Inflammatory macrophage treated with lipopolysaccharide for 4 hours (primary cell): Measurements from ENCODE around the gene TNS3.

Experiments
- DNase-seq: peaks from one replicate; pipeline ENCODE4 v3.0.0-alpha.2; 2020

TNS3 gene

DNA sequence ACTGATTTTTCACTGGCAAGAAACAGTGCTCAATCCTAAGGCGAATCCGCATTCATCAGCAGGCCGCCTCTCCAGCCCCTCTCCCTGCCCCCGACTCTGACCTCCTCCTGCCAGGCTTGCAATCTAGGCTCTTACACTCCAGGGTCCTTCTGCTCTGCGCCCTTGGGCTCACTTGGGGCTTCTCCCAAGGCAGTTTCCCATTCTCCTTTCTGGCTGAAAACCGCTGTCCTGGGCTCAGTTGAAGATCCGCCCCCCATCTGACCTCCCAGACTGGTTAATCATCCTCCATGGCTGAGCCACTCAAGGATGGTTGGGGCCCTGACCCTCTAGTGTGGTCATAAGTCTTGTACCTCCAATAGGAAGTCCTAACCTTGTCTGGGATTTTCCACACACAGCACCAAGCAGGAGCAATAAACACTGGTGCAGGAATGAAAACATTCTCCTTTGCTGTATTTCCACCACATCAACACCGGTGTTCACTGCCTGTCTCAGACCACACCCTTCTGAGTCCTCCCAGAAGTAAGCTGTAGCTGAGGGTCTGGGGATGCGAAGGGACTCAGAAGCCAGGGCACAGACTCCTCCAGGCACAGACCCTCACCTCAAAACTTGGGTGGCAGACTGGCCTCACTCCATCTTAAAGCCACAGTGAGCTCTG is 42.4 kb downstream of the TNS3 start:
- DNase-seq = peak; percentile 18

DNA sequence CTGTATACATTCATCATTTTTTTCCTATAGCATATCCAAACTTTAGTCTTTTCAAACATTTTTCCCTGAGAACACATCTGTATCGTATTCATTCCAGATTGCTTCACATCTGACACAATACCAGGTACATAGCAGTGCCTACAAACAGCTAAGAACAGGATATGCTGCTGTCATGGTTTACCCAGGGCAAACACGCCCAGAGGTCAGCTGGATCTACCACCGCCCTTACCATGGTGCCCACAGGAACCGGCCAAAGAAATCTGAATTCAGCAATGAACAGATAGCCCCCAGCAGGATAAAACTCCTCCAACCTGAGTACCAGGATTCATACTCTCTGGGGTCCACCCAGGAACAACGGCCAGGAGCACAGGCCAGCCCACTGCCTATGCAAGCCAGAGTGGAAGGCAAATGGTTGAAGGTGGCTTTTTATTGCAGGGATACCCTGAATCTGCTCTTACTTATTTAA is 43.0 kb downstream of the TNS3 start:
- no peak for DNase-seq

DNA sequence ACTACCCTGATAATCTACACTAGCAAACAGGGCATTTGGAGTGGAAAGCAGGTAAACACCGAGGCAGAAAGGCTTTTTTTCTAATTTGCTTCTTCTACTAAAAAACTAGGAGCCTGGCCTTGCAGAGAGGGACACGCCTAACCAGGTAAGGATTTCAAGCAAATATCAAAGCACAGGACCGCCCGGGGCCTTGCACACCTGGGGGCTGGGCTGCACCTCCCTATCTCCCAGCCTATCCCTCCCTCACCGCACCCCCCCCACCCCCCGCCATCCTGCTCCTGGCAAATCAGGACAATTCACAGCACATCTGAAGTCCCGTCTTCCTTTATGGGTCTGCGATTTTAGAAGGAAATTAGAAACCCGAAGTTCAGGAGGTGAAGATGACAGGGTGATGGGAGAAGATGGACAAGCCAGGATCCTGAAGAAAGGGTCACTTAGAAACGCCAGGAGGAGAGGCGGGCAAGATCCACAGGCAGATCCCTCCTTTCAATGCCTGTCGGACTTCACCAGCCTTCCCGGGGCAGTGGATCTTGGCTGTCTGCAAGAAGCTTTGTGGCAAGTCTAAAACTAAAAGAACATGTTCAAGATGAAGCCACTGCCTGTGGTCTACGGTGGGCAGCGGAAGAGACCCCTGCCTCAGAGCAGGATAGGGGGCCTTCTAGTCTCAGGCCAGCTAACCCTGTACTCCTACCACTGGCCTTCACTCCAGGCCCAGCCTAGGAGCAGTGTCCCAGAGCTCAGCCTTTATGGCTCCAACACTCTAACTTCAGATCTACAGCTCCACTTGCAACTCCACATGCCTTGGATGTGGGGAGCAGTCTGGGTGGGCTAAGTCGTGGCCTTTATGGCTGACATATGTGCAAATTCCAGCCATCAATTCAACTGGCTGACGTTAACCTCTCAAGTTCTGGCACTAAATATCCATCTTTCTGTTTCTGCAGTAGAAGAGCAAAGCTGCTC is 43.9 kb downstream of the TNS3 start:
- no peak for DNase-seq

DNA sequence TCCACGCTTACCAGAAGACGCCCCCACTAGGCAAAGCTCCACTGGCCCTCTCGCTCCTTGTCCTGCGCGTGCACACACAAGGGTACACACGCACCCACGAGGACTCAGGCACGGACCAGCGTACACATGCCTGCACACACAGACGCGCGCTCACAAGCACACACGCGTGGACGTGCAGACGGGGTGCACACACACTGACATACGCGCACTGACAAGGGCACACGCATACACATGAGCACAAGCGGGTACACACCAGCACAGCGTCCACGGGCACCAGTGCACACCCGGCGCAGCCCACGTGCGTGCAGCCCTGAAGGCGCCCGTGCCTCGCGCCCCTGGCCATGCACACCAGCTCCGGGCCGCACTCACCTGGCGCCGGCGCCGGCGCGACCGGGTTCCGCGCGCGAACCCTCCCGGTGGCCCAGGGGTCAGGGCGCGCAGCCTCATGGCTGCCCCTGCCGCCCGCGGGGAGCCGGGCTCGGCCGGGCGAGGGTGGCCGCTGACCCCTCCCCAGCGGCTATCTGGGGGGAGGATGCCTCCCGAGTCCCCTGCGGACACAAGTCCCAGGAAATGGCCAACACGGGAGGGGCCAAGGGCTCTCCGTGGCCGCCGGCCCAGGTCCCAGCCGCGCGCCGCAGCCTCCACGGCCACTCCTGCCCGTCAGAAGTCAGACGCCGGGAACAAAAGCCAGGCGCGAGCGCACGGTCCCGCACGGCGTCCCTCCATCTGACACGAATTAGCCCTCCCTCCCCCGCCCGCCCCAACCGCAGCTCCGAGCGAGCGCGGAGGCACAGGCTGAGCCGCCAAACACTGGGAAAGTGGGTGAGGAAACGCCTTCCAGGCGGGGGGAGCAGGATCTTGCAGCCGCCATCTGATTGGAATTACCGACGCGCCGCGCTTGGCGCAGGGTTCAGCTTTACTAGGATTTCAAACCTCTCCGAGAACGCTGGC is 45.0 kb downstream of the TNS3 start:
- peak; percentile 19 for DNase-seq

DNA sequence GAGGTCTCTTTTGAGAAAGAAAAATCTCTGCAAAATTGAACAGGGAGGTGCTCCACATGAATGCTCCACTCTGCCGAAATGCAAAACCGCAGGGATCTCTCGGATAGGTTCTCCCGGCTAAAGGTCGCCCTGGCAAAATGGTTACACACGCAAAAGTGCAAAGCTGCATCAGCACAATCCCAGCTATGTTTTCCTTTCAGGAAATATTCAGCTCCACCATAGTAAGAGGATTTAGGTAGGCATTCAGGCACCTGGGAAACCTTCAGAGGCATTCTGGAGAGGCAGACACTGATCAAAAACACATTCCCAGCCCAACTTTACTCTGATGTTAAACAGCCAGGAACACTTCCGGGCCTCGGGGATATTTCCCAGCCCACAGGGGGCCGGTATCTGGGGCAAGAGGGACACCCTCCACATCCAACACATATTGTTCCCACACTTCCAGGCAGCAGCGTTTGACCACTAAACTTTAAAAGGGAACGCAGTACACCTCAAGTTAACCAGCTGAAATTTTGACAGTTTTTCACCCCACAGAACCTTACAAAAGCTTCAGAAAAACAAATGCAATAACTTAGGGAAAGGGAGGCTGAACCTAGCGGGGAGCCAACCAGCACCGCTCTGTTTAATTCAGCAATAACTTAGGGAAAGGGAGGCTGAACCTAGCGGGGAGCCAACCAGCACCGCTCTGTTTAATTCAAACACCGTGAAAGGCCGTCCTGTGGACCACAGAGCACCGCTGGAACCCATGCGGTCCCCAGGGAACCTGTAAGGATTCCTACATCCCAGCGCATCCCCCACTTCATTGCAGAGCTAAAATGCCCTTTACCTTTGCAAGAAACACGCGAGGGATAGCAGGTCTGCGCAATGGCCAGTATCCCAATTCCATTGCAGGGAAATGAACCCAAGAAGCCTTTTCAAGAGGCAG is 45.9 kb downstream of the TNS3 start:
- no peak for DNase-seq

DNA sequence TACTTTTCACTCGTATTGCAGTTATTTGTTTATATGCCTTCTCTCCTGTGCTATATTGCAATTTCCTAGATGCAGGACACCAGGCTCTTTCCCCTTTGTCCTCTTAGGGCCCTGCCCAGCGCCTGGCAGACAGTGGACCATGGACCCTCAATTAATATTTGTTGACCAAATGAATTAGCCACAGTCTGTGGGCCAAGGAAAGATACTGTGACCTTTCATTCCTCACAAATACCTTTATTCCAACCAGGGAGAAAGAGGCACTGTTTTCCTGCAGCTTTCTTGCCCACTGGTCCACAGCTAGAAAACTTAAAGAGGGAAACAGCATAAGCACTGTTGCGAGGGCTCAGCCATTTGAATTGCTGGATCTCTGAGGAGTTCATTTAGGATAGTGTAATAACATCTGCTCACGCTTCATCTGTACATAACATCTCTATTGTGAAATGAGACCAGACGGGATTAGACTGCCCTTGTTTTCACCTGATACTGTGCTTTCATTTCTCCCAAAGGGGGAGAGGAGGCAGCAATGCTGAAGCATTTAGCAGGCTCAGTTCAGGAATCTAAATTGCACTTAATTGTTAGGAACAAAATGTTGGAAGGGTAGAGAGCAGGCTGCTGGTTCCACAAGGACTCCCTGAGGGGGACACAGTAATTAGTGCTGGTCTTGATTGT is 46.7 kb downstream of the TNS3 start:
- no peak for DNase-seq

DNA sequence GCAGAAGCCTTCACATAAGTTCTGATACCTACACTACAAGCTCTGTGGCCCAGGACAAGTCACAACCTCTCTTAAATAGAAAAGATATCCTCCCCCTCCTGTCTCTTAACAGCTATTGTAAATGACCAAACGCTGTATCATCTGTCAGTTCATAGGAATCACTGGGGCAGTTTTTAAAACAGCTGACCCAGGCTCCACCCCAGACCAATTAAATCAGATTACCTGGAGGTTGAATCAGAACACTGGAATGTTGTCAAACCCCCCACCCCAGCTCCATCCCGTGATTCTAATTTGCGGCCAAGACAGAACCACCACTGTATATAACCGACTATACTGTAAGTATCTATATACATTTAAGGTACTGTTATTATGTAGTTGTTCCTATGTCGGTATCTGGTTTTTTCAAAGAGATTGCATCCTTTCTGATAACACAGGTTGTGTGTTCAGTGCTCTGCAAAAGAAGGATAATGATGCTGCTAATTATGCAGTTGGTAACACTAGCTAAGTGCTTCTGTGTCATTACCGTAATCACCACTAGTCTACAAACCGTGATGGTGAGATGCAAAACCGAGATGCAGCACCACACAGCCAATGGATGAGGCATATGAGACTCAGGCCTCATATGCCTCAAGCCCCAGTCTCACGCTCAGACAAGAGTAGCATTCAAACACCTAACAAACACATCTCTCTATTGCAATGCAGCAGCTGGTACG is 47.4 kb downstream of the TNS3 start:
- no peak for DNase-seq

DNA sequence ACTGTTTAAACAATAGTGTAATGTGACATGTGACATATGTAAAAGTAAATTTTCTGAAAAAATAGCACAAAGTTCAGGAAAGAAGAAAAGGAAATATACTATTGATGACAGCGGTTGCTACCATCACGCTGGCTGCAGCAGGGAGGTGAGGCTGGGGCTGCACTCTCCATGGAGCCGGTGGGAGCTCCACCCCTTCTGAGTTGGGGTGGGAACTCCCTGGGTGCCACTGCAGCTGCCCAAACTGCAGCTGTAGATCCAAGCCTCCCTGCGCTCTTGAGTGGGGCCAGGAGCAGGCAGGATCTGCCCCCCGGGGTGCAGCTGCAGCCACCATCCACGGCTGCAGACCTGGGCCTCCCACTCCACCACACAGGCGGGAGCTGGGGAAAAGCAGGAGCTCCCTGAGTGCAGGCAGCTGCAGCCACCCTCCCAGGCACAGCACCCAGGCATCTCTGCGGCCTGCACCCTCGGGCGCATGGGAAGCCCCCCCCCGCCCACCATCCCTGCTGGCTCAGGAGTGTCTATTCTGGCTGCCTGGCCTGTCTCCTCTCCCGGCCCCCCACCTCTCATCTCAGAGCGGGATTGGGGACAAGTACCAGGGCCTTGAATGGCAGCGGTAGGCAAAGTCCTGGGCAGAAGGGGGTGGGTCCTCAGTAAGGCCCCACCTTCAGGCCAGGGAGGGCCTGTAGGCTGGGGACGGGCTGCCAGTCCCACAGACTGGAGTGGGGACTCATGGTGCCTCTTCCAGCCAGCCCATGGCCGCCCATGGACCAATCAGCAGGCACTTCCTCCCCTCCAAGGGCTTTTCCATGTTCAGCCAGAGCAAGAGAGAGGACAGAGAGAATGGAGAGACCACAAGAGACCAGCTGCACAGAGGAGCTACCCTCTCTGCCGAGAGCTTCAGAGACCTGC is 50.1 kb downstream of the TNS3 start:
- DNase-seq = no peak

DNA sequence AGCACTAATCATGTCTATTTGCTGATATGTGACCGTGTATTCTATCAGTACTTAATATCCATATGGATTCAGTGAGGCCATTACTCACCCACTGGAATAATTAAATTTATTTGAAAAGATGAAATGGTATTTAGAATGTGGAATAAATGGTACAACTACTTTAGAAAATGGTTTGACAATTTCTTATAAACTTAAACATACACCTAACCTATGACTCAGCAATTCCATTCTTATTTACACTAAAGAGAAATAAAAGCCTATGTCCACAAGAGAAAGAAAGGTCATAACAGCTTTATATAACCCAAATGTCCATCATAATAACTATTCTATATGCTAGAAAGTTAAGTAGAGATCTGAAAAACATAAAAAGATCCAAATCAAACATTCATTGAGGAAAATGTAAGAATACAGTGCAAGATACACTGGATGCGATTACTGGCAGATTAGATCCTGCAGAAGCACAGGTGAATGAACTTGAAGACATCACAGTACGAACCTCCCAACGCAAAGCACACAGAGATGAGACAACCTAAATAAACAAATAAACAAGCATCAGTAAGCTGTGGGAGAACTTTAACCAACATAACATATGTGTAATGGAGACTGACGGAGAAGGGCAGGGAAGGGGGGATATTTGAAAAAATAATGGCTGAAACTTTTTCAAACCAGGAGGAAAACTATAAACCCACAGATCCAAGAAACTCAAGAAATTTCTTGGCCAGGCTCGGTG is 51.9 kb downstream of the TNS3 start:
- DNase-seq = no peak

DNA sequence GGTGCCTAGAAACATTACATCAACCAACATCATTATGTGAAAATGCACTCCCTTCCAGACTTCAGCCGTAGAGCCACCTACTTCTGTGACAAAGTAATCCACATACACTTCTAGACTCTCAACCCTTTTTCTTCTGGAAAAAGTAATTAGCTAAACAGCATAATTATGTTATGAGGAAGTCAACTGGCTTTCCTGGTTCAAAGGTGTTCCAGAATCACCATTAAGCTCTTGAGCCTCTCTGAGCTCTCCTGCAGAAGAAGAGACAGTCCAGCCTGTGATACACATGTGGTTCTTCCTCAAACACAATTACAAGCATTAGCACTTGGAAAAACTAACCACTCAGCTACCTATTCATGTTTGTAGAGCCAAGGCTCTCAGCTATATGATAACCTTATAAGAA is 52.5 kb downstream of the TNS3 start:
- no peak for DNase-seq

DNA sequence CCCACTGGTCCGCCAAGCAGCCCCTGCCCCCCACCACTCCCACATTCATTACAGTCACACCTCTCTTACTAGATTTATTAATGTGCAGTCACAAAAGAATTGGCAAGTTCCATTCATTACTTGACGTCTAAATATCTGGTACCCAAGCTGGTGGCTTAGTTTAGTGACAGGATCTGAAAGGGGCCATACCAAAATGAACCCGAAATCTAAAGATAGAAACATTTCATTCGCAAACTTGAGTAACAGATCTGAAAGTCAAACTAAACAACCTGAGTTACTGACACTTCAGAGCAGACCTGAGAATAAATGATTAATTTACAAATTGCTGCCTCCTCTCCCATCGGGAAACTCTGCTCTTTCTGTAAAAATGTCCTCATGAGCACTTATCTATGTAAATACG is 53.4 kb downstream of the TNS3 start:
- no peak for DNase-seq

DNA sequence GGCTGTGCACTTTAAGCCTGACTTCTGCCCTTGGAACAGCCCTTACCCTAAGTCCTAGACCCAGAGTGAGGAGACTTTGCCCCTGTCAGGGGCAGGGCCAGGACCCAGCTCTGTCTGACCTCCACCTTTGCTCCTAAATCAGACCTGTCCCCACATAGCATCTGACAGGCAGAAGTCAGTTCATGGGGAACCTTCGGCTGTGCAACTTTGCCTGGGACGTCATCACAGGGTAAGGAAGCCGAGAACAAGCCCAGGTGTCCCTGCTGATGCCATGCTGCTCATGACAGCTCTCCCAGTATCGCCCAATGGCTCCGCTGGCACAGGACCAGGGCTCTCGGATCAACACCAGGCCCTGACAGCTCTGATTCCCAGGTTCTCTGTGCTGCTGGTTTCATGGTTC is 55.4 kb downstream of the TNS3 start:
- no peak for DNase-seq

DNA sequence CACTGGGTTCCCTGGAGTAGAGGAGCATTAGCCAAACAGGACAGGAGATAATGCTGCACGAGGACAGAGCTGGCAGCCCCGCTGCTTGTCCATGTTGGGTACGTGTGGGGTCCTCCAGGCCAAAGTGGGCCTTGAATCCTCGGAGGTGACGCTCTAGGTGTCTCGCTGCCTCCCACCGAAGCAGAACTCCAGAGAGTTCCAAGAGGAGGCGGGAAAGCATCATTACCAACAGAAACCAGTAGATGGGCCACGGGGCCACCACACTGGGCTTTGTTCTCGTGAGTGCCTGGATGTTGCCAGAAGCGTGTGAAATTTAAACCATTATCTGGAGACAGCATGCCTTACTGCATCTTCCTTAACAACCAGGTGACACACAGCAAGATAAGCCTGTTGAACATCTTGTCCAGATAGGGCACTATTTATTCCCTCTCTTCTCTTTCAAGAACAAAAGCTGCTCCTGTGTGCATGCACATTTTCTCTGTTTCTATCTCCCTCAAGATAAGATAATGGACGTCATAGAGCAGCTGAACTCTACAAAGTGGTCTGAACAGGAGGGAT is 56.8 kb downstream of the TNS3 start:
- DNase-seq = no peak

DNA sequence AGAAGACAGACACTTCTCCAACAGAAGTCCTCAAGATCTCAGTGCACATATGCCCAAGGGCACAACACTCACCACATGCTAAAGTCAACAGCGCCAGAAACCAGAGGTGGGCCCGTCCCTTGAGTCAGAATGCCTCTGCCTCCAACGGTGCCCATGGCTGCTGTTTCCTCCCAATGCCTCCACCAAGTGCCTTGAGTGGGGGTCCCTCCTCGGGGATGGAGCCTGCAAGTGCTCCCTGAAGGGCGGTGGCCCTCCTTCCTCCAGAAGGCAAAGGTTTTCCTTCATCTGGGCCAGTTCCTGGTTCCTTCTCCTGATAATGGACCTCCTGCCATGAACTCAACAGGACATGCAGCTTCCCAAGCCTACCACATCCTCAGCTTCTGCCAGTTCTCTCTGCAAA is 58.5 kb downstream of the TNS3 start:
- no peak for DNase-seq

DNA sequence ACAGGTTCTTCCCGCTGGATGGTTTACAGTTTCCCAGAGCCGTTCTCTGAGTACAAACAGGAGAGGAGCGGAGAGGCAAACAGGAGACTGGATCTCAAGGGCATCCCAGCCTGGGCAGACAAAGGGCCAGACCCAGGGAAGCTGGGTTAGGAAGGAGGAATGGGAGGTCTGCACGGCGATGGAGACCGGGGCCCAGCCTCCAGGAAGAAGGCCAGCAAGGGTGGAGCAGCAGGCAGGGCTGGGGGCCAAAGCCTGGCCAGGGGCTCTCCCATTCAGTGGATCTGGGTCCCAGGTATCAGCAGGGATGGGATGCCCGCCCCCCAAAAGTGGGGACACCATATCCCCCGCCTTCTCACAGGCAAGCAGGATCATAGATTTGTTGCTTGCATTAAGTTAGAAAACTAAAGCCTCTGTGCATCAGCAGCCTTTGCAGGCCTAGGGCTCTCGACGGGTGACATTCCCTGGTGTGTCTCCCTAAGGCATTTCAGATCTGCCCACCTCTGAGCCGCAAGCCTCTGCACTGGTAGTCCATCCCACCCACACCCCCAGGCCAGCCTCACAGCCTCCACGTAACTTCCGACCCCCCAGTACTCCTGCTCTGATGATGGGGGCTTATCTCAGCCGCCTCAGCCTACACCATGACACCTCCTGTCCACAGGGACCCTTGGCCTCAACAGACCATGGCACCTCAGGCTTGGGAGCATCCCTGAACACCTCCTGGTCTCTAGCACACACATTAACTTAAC is 59.9 kb downstream of the TNS3 start:
- DNase-seq = no peak

DNA sequence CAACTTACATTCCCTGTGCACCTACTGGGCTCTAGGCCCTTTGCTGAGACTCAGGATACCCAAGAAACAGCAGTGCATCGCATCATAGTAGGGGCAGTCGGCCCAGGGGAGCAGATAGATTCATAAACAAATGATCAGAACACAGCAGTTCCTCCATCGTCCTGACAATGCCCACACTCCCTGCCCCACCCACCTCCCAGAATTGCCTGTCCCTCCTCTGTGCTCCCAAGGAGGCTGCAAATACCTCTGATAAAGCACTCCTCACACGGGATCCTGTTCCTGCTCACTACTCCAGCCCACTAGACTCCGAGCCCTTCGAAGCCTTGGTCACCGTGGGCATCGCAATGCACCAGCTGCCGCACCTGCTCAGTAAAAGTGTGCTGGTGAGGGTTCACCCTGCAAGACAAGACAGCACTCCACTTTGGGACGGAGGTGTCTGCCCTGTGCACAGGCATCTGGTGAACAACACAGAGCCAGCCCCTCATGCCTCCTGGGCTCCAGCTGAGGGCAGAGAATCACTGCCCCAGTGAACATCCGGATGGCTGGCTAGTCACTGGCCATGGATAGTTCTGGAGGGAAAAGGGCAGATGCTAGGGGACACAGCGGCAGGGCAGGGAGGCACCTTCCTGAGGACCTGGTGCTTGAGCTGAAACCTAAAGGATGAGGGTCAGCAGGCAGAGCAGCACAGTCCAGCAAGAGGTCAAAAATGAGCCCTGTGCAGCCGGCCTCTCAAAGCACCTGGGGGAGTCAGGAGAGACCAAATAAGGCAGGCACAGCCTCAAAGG is 60.7 kb downstream of the TNS3 start:
- DNase-seq = no peak

DNA sequence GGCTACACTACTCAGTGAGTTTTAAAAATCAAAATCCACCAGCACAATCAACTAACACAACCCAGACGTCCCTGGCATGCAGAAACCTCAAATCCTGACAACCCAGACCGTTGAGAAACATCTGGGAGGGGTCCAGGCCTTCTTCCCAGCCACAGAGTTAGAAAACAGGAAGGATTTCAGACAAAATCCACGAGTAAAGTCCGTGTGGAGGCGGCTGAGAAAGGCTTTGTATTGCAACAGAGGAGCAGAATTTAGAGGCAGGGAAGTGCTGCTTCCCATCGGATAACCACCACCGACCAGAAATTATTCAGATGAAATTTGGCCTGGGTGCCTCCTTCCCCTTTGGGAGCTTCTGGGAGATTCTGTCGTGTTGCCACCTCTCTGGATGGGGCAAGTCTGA is 61.5 kb downstream of the TNS3 start:
- DNase-seq = peak; percentile 94
